C4-2B (cell line): ENCODE measurements around the gene NR3C2.

Source experiments
- ZFX ChIP-seq: fragments of 450-650 bp; IDR thresholded peaks from 2 replicates; pipeline ENCODE4 v1.6.1; 2017
- TF ChIP-seq, protein P1 (sequence below): fragments of 450-650 bp; conservative IDR thresholded peaks from 2 replicates; pipeline ENCODE4 v1.5.1; 2017; ENCODE audit warnings: mild to moderate bottlenecking

DNA sequence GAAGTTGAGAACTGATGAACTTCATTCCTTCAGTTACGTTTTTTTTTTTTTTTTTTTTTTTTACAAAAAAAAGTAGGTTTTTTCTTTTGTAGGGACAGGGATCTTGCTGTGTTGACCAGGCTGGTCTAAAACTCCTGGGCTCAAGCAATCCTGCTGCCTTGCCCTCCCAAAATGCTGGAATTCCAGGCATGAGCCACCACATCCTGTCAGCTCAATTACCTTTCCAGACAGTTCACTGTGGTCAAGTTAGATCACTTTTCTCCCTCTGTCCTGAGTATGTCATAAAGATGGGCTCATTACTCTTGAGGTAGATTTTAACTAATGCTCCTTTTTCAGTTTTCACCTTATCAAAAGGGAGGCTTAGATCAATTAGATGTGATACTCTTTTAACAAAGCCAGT lies 10.8 kb upstream of the NR3C2 start:
- TF ChIP-seq, protein P1, sequence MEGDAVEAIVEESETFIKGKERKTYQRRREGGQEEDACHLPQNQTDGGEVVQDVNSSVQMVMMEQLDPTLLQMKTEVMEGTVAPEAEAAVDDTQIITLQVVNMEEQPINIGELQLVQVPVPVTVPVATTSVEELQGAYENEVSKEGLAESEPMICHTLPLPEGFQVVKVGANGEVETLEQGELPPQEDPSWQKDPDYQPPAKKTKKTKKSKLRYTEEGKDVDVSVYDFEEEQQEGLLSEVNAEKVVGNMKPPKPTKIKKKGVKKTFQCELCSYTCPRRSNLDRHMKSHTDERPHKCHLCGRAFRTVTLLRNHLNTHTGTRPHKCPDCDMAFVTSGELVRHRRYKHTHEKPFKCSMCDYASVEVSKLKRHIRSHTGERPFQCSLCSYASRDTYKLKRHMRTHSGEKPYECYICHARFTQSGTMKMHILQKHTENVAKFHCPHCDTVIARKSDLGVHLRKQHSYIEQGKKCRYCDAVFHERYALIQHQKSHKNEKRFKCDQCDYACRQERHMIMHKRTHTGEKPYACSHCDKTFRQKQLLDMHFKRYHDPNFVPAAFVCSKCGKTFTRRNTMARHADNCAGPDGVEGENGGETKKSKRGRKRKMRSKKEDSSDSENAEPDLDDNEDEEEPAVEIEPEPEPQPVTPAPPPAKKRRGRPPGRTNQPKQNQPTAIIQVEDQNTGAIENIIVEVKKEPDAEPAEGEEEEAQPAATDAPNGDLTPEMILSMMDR: no peak
- TF ChIP-seq ZFX: no peak
